Esophagus (tissue), 2 donors: ENCODE data around the gene NACC1. TPM values are rescaled to one million over a fixed set of nuclear protein-coding genes. Genes with fewer than 3 reads are reported as not detected.
A peak's percentile ranks its signal among the peaks of the same experiment; 100 is the strongest.

Experiments used
- H3K27ac ChIP-seq, 2 donors: one replicate each; pipeline ENCODE4 v1.5.1; 2013; ENCODE audit warnings: low read depth in 2 of 2, mild to moderate bottlenecking in 2 of 2, inconsistent platforms in 1 of 2, low read length in 1 of 2, moderate library complexity in 1 of 2
- H3K27me3 ChIP-seq, 2 donors: one replicate each; pipeline ENCODE4 v1.6.1; 2013; ENCODE audit warnings: low read length in 2 of 2, control low read depth in 1 of 2, mild to moderate bottlenecking in 1 of 2; ENCODE audit not compliant: insufficient read depth in 2 of 2, control insufficient read depth in 1 of 2
- H3K36me3 ChIP-seq, 2 donors: one replicate each; pipeline ENCODE4 v1.6.1; 2013; ENCODE audit warnings: low read length in 1 of 2; ENCODE audit not compliant: control insufficient read depth in 2 of 2, insufficient read depth in 2 of 2
- H3K4me1 ChIP-seq, 2 donors: one replicate each; pipeline ENCODE4 v1.6.1; 2013; ENCODE audit warnings: low read length in 1 of 2; ENCODE audit not compliant: control insufficient read depth in 2 of 2, insufficient read depth in 2 of 2
- H3K4me3 ChIP-seq, 2 donors: one replicate each; pipeline ENCODE4 v1.5.1; 2013; ENCODE audit warnings: low read length in 2 of 2, mild to moderate bottlenecking in 2 of 2, low read depth in 1 of 2, moderate library complexity in 1 of 2
- H3K9me3 ChIP-seq, 2 donors: one replicate each; pipeline ENCODE4 v1.6.1; 2013; ENCODE audit warnings: mild to moderate bottlenecking in 2 of 2, low read depth in 1 of 2, low read length in 1 of 2, moderate library complexity in 1 of 2; ENCODE audit not compliant: control insufficient read depth in 2 of 2, insufficient read depth in 1 of 2
- WGBS, 2 donors: extraction: QIAGEN DNeasy Blood & Tissue Kit; methylation state at CpG; one replicate each; pipeline ENCODE4 v1.1.7; 2013; 5-methylcytosine and 5-hydroxymethylcytosine counted together
- polyA plus RNA-seq, 2 donors: library from polyadenylated mRNA; stranded (reverse); fragments of 200-250 nt; gene quantifications; one replicate each; pipeline ENCODE4 v1.2.3, GENCODE V29; 2013
- donor health status: healthy with polysubstance abuse.
- donor health status: Bipolar disorder and iron deficiency.

The NACC1 gene
- polyA plus RNA-seq: 10 to 100 TPM; 19.5 to 39.4 TPM

DNA sequence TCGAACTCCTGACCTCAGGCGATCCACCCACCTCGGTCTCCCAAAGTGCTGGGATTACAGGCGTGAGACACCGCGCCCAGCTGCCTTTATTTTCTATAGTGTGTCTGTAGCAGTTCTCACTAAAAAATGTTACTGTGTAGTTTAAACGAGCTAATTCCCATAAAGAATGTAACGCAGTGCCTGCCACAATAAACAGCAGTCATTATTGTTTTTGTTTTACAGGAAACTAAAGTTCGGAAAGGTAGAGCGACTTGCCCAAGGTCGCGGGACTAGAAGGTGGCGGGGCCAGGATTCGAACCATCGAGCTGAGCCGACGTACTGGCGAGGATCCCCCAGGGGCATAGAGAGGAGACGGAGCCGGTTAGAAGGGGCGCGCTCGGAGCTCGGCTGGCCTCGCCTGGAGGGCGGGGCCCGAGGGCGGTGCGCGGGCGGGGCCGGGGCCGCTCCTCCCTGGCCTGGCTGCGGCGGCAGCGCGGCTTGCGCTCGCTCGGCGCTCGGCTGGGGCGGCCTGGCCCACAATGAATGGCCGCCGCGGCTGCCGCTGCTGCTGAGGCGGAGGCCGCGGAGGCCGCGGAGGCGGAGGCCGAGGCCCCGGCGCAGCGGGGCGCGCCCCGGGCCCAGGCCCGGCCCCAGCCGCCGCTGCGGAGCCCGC, at the start of gene NACC1:
TSS of gene NACC1 (plus strand) at position 493 of the 652 bp plus-strand sequence. CDS start 16,944 bp downstream, outside the sequence.
- Histone ChIP-seq H3K36me3 (peaks cover 0 to 5% of the 10 kb centered on the region in 2 donors), H3K9me3 (no peaks in the 10 kb centered on the region), H3K27me3 (no peaks in the 10 kb centered on the region), H3K4me1 (peaks cover 11 to 13% of the 10 kb centered on the region in 2 donors), H3K27ac (peak within 1 kb of the TSS; percentile 83 to 91), H3K4me3 (peak within 1 kb of the TSS; percentile 89 to 100)
- WGBS, 2 donors: 2 to 3% methylated on average over 44 to 65 of the region's 65 CpGs

DNA sequence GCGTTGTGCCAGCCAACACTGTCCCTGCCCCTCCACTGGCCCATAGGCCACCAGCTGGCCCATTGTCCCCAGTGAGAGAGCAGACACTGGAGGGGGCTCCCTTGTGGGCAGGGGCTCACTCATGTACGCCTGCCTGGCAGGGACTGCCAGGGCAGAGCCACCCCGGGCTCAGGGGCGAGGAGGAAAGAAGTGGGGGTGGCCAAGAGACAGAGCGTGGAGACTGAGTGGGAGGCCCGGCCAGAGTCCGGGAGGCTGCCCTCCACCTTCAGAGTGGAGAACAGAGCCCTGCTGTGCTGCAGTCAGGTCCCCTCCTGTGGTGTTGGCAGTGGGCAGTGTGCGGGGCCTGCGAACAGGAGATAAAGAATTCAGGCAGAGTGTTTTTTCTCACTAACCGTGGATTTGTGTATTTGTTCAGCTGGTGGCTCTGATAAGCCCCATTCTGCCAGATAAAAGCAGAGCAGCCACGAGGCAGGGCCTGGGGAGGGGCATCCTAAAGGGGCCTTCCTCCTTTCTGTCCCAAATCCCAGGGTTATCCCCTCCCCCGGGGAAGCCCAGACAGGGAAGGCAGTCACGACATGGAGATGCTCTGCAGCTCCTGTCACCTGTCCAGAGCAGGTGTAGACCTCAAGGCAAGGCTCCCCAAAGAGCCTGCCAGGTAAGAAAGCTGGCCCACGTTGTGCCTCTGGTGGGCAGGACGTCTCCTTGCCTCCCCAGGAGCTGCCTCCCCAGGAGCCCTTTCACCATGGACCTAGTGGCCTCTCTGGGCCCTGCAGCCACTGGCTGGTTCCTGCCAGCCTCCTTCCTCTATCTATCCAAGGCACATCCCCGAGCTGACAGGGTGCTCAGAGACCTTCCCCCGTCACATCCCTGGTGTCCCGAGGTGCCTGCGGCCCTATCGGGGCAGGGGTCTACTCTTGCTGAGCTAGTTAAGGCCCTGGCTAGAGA, 48.4 kb upstream of the NACC1 start:
- H3K4me3 ChIP-seq: no peak overlapping the region
- WGBS, 2 donors: 51 to 61% methylated on average over 20 of the region's 20 CpGs
- peak overlapping the region in 1 of 2 donors; percentile 25 for H3K27ac ChIP-seq
- no peaks in the 10 kb centered on the region for H3K9me3 ChIP-seq
- H3K36me3 ChIP-seq: peaks cover 0 to 17% of the 10 kb centered on the region in 2 donors
- H3K4me1 ChIP-seq: peaks cover 5 to 6% of the 10 kb centered on the region in 2 donors
- H3K27me3 ChIP-seq: no peaks in the 10 kb centered on the region

DNA sequence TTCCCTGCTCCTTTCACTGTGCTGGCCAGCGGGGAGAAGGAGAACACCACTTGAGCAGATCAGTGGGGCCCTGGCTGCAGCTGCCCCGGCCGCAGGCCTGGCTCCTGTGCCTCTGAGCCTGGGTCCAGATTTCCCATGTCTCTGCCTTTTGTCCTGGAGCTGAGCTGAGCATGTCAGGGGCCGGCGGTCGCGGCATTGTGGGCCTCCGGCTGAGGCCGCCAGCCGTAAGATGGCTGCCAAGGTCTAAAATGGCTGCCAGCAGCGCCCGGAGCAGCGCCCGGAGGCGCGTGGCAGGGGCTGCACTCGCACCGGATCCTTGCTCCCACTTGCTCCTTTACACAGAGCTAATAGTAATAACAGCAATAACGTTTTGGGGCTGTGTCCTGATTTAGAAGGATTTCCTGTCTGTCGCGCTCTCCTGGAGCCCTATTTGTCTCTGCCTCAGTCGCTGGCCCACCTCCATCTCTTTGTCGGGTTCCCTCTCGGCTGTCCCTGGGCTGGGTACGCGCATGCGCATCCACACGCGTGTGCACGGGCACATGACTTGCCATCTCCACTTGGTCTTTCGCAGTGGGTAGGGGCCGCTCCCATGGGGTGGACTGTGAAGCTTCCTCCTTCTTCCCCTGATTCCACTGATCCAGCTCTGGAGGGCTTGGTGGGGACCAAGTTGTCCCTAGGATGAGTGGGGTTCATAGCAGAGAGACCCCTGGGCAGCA, 47.5 kb upstream of the NACC1 start:
- H3K36me3 ChIP-seq: peaks cover 0 to 23% of the 10 kb centered on the region in 2 donors
- H3K4me1 ChIP-seq: peaks cover 3 to 6% of the 10 kb centered on the region in 2 donors
- H3K4me3 ChIP-seq: no peak overlapping the region
- H3K9me3 ChIP-seq: no peaks in the 10 kb centered on the region
- no peaks in the 10 kb centered on the region for H3K27me3 ChIP-seq
- H3K27ac ChIP-seq: no peak overlapping the region
- WGBS, 2 donors: 84 to 88% methylated on average over 32 of the region's 32 CpGs

- peaks cover 4 to 5% of the 10 kb centered on the region in 2 donors for H3K4me1 ChIP-seq
- peaks cover 0 to 31% of the 10 kb centered on the region in 2 donors for H3K36me3 ChIP-seq
- WGBS, 2 donors: 60 to 65% methylated on average over 8 to 9 of the region's 9 CpGs
- H3K4me3 ChIP-seq: no peak overlapping the region
- no peaks in the 10 kb centered on the region for H3K9me3 ChIP-seq
- H3K27me3 ChIP-seq: no peaks in the 10 kb centered on the region
- H3K27ac ChIP-seq: no peak overlapping the region
These were observed 46.4 kb upstream of the NACC1 start for GRCh38 chr19:13071444-13072187.

DNA sequence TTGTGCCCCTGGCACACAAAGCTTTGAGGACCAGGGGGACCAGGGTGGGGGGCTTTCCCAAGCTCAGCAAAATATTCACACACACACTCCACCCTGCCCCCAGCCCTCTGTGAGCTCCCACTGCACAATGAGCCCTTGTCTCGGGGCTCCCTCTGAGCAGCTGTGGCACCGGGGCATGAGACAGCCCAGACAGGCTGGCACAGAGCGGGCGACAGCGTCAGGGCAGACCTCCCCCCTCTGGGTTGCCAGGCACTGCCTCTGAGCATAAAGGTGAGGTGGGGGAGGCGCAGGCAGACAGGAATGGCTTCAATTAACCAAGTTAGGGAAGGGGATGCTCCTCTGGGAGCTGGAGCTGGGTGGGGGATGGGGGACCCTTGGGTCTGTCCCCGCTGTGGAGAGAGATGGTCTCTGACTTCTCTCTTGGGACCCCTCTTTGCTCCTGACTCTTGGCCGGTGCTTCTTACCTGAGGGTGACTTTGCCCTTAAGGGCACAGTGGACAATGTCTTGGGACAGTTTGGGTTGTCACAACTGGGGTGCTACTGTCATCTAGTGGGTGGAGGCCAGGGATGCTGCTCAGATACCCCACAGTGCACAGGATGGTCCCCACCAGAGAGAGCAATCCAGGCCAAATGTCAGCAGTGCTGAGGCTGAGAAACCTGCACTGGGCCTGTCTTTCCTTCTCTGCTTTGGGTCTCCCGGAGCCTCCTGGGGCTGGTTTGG, 45.7 kb upstream of the NACC1 start:
- no peak overlapping the region for H3K27ac ChIP-seq

GRCh38 chr19:13073263-13073662, 44.8 kb upstream of the NACC1 start:
- WGBS, 2 donors: 83% methylated on average over 5 of the region's 5 CpGs
- peaks cover 6 to 12% of the 10 kb centered on the region in 2 donors for H3K4me1 ChIP-seq

More for the DNA sequence above, 45.7 kb upstream of the NACC1 start:
- Histone ChIP-seq H3K9me3 (no peaks in the 10 kb centered on the region), H3K4me3 (no peak overlapping the region), H3K36me3 (peaks cover 0 to 37% of the 10 kb centered on the region in 2 donors), H3K27me3 (no peaks in the 10 kb centered on the region), H3K4me1 (peaks cover 6 to 8% of the 10 kb centered on the region in 2 donors)
- WGBS, 2 donors: 81 to 86% methylated on average over 8 to 9 of the region's 9 CpGs

GRCh38 chr19:13074378-13074777, 43.7 kb upstream of the NACC1 start:
- Histone ChIP-seq H3K9me3 (no peaks in the 10 kb centered on the region), H3K4me3 (no peak overlapping the region), H3K27ac (no peak overlapping the region), H3K27me3 (no peaks in the 10 kb centered on the region), H3K4me1 (peaks cover 8 to 23% of the 10 kb centered on the region in 2 donors), H3K36me3 (peaks cover 0 to 45% of the 10 kb centered on the region in 2 donors)
- WGBS, 2 donors: 69 to 81% methylated on average over 4 of the region's 4 CpGs

More at GRCh38 chr19:13073263-13073662, 44.8 kb upstream of the NACC1 start:
- H3K27ac ChIP-seq: no peak overlapping the region
- peaks cover 0 to 39% of the 10 kb centered on the region in 2 donors for H3K36me3 ChIP-seq
- no peaks in the 10 kb centered on the region for H3K9me3 ChIP-seq
- no peaks in the 10 kb centered on the region for H3K27me3 ChIP-seq
- H3K4me3 ChIP-seq: no peak overlapping the region

GRCh38 chr19:13076320-13076719, 41.7 kb upstream of the NACC1 start:
- H3K36me3 ChIP-seq: peaks cover 0 to 53% of the 10 kb centered on the region in 2 donors
- H3K27ac ChIP-seq: peak overlapping the region in 1 of 2 donors; percentile 29
- no peak overlapping the region for H3K4me3 ChIP-seq
- H3K9me3 ChIP-seq: no peaks in the 10 kb centered on the region
- no peaks in the 10 kb centered on the region for H3K27me3 ChIP-seq
- 50 to 62% methylated on average over 8 of the region's 8 CpGs for WGBS, 2 donors
- H3K4me1 ChIP-seq: peaks cover 7 to 27% of the 10 kb centered on the region in 2 donors
